ENCODE measurements around the gene ASB18.

- TF ChIP-seq ZBTB33 (IDR thresholded peaks at IDR 0.05): no peak
- no peak for TF ChIP-seq CTCF (IDR thresholded peaks at IDR 0.05; ENCODE audit: low read depth, low read length, missing input control)
- TF ChIP-seq SP1 (IDR thresholded peaks at IDR 0.05): no peak
- TF ChIP-seq FOXA1 (IDR thresholded peaks at IDR 0.05): no peak
- TF ChIP-seq FOXA2 (IDR thresholded peaks at IDR 0.05): no peak
- no peak for TF ChIP-seq REST (IDR thresholded peaks at IDR 0.05)
- TF ChIP-seq YY1 (IDR thresholded peaks at IDR 0.05): no peak
- TF ChIP-seq JUND (IDR thresholded peaks at IDR 0.05): no peak
- no peak for TF ChIP-seq MAX (IDR thresholded peaks at IDR 0.05)
- TF ChIP-seq RAD21 (IDR thresholded peaks at IDR 0.05): no peak
- no peak for TF ChIP-seq NR2F2 (IDR thresholded peaks at IDR 0.05)
- no peak for TF ChIP-seq GABPA (IDR thresholded peaks at IDR 0.05 in 1 of 2, conservative IDR thresholded peaks at IDR 0.05 in 1 of 2)
Measured at GRCh38 chr2:236216711-236217110, 47.5 kb downstream of the ASB18 start.
